ENCODE measurements around the gene FBN3.
"Not testable (repeated sequence)": the region's sequence is repeated elsewhere in the genome, so short reads cannot be mapped to it uniquely, and the experiment has no call there.

Gene FBN3

GRCh38 chr19:8149261-8150094, at the start of gene FBN3:
Gene FBN3, minus strand, starts transcription at chr19:8149592. Its CDS starts 2,112 bp downstream, at chr19:8147480.
- no peak for DNase-seq

DNA sequence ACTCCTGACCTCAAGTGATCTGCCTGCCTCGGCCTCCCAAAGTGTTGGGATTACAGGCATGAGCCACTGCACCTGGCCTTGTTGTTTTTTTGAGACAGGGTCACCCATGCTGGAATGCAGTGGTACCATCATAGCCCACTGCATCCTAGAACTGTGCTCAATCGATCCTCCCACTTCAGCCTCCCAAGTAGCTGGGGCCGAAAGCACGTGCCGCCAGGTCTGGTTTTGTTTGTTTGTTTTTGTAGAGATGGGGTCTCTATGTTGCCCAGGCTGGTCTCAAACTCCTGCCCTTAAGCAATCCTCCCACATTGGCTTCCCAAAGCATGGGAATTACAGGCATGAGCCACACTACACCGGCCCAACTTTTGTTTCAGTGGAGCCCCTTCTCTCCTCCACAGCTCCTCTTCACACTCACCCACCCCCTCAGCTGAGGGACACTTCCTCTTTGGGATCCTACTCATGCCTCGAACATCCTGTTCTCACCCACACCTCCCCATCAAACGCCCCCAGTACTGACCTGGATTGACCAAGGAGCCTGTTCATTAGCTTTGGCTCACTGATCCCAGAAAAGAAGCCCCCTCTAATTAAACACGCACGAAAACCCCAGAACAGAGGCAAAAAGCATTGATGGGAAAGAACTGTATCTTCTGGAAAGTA, 47.0 kb upstream of the FBN3 start:
- DNase-seq = no peak

GRCh38 chr19:8194528-8195267, 45.3 kb upstream of the FBN3 start:
- DNase-seq = peak; percentile 70

DNA sequence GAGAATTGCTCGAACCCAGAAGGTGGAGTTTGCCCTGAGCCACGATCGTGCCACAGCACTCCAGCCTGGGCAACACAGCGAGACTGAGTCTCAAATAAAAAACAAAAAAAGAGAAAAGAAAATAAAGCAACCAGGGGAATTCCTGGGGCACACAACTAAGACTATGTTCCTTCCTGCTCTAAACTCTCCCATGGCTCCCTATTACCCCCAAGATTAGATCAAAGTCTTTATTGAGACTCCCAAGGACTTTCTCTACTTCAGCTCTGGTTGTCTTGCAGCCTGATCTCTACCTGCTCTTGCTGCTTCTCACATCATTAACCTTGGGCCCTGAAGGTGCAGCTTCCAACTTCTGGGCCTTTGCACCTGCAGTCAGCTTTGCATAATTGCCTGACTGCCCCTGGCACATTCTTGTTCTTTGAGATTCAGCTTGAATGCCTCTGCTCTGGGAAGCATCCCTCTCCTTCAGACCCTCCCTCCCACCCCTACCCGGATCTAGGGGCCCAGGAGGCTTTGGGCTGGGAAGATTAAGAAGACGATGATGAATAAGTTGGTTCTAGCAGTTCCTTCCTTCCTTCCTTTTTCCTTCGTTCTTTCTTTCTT, 42.9 kb upstream of the FBN3 start:
- no peak for DNase-seq

DNA sequence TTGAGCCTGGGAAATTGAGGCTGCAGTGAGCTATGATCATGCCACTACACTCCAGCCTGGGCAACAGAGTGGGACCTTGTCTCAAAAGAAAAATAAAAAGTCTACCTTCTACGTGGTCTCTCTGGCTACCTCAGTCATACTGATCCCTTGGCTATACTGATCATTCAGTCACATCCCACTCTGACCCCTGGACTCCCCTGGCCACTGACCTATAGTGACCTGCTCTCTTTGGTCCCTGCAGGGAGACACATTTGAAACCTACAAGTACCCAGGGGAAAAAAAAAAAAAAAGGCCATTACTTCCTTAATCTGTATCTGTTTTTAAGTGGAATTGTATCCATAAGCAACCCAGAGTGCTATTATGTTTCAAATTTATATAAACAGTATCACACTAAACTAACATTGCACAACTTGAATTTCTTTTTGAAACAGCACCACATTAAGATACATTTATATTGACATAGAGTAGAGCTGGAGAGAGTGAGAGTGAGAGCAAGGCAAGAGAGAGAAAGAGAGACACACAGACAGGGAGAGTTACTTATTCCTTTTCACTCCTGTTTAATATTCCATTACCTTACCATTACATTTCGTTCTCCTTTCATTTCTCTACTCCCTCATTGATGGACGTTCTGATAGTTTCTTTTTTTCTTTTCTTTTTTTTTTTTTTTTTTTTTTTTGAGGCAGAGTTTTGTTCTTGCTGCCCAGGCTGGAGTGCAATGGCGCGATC, 36.1 kb upstream of the FBN3 start:
- no peak for DNase-seq

- DNase-seq = no peak
Measured at GRCh38 chr19:8184274-8184673, 34.9 kb upstream of the FBN3 start.

DNA sequence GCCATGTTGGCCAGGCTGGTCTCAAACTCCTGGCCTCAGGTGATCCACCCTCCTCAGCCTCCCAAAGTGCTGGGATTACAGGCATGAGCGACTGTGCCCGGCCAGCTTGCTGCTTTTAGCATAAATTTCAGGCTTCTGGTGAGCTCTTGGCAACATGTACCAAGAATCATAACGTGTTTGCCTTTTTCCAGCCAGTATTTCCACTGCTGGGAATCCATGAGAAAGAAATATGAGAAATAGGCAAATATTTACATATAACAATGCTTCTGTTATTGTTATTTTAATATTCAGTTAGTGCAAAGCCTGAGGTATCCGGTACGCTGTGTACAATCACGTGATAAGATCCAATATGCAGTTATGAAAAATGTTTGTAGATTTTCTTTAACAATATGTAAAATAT, 30.6 kb upstream of the FBN3 start:
- no peak for DNase-seq

DNA sequence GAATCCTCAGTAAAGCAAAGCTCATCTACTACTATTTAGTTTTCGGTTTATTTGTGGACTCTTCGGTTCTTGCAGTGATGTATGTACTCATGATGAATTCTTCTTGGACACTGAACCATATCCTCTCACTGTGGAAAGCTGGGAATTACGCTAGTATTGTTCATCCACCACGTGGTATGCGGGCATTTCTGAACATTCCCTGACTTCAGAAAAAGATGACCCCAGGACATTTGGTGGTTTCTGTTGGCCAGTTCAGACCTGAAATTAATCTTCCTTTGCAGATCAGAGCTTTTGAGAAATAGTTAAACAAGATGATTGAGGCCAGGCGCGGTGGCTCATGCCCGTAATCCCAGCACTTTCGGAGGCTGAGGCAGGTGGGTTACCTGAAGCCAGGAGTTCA, 25.3 kb upstream of the FBN3 start:
- no peak for DNase-seq

GRCh38 chr19:8168537-8168936, 19.1 kb upstream of the FBN3 start:
- no peak for DNase-seq

- no peak for DNase-seq
Measured at GRCh38 chr19:8167985-8168384, 18.6 kb upstream of the FBN3 start.

- DNase-seq = no peak
Measured at GRCh38 chr19:8163759-8164158, 14.4 kb upstream of the FBN3 start.

DNA sequence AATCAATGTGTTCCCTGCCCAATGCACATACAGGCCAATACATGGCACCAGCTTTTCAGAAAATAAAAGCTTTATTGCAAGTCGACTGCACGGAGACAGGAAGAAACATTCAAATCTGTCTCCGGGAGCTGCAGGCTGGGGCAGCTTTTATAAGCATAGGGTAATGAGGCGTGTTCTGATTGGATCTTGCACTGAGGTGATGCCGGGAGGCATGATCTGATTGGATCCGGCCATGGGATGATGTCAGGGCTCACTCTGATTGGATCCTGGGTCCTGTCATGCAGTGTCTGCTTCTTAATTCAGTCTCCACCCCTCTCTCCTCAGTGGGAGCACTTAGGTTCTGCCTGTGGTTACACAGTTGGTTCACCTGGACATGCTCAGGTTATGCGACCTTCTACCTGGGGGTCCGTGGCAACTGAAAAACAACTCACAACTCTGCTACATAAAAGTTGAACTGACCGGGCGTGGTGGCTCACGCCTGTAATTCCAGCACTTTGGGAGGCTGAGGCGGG, 11.8 kb upstream of the FBN3 start:
- peak; percentile 52 for DNase-seq

DNA sequence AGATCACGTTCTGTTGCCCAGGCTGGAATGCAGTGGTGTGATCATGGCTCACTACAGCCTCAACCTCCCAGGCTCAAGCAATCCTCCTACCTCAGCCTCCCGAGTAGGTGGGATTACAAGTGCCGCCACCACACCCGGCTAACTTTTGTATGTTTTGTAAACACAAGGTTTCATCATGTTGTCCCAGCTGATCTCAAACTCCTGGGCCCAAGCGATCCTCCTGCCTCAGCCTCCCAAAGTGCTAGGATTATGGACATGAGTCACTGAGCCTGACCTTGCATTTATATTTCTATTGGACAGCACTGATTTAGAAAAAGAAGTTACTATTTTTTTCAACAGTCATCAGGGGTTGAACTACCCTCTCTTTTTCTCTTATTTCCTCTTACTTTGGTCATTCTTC, 9.9 kb upstream of the FBN3 start:
- not testable (repeated sequence) for DNase-seq

GRCh38 chr19:8158411-8159074, 9.2 kb upstream of the FBN3 start:
- DNase-seq = peak; percentile 95

GRCh38 chr19:8155318-8155717, 5.9 kb upstream of the FBN3 start:
- DNase-seq = no peak

GRCh38 chr19:8154014-8154413, 4.6 kb upstream of the FBN3 start:
- DNase-seq = peak; percentile 50

- no peak for DNase-seq
Measured at GRCh38 chr19:8151767-8152035, 2.3 kb upstream of the FBN3 start.

- DNase-seq = no peak
Measured at GRCh38 chr19:8150998-8151766, 1.8 kb upstream of the FBN3 start.

GRCh38 chr19:8150178-8150865, 930 bp upstream of the FBN3 start:
- DNase-seq = no peak

DNA sequence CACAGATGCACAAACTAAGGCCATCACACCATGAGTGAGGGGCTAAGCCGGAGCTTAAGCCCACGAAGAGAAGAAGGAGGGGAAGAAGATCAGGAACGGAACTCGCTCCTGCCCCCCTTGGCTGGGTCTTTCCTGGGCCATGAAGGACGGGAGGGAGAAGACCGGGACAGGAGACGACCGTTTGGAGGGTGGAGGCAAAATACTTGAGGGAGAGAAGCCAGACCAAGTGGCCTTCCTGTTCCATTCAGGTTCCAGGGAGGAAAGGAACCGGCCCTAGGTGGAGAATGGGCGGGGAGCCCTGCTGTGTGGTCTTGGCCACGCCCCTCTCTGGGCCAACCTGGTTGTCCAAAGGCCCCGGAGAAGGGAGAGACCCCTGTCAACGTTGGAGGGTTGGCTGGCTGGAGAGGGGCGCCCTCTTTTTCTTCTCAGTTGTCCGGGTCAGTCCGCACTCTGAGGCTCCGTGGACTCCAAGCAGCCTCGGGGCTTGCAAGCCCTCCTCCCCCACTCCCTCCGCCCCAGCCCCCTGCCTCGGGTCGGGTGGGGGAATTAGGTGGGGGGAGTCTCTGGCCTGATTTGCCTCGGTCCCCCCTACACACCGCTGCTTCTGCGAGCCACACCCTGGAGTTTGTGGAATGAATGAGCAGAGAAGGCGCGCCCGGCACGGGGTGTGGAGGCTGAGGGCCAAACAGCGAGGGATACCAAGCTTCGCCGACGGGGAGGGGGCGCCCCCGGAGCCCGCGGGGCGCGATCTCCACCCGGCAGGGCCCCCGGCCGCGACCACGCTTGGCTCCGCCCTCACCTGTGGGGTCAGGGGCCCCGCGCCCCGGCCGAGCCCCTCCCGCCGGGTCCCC, 757 bp downstream of the FBN3 start:
- peak; percentile 28 for DNase-seq
